Measurements from ENCODE around the gene TFB2M. TPM values are rescaled to one million over a fixed set of nuclear protein-coding genes. Genes with fewer than 3 reads are reported as not detected.

Gene TFB2M
- total and polyA plus RNA-seq, 2 donors (not counting 1 experiment from before 2014, with no cell fraction given): 8.8 to 11.6 TPM

- CTCF ChIA-PET: interaction anchor here (0.9 to 1.1 kb wide), 2 partner anchors 11 to 180 kb away, joined by 3 read pairs; no protein-coding TSS in a partner anchor
- POLR2A ChIA-PET: no interaction called here
These were observed 57.0 kb downstream of the TFB2M start for GRCh38 chr1:246508897-246509688.

More at GRCh38 chr1:246508897-246509688, 57.0 kb downstream of the TFB2M start:
- Mint-ChIP-seq H3K9me3 (ENCODE audit: insufficient read depth) (no peaks in the 10 kb centered on the region), H3K27ac (no peak overlapping the region), H3K4me1 (peaks cover 20% of the 10 kb centered on the region), H3K27me3 (no peaks in the 10 kb centered on the region), H3K4me3 (no peak overlapping the region)
- Histone ChIP-seq H4K20me1 (ENCODE audit: control insufficient read depth, insufficient read depth, low read length, poor library complexity, severe bottlenecking) (no peaks in the 10 kb centered on the region), H3K36me3 (replicated peaks in 1 of 2; ENCODE audit: control extremely low read depth in 1 of 2, control insufficient read depth in 1 of 2, extremely low read depth in 1 of 2, insufficient read depth in 2 of 2, low read length in 1 of 2) (no peaks in the 10 kb centered on the region), H3K27ac (ENCODE audit: low read length in 2 of 2) (no peak overlapping the region), H2AFZ (ENCODE audit: insufficient read depth, low read depth, low read length, poor library complexity, severe bottlenecking) (no peak overlapping the region), H3K9me3 (ENCODE audit: control extremely low read depth in 1 of 3, control insufficient read depth in 2 of 3, insufficient read depth in 1 of 3, low read length in 2 of 3) (peaks cover 0 to 11% (median 0%) of the 10 kb centered on the region in 3 donors), H3K27me3 (replicated peaks in 1 of 4; ENCODE audit: control extremely low read depth in 1 of 4, control insufficient read depth in 3 of 4, insufficient read depth in 4 of 4, low read length in 3 of 4) (no peaks in the 10 kb centered on the region), H3K4me2 (replicated peaks; ENCODE audit: low read depth, low read length, poor library complexity, severe bottlenecking) (no peak overlapping the region), H3K4me3 (ENCODE audit: control extremely low read depth in 1 of 5, extremely low read depth in 1 of 5, insufficient read depth in 1 of 5, low read depth in 2 of 5, low read length in 4 of 5) (no peak overlapping the region), H3K9ac (ENCODE audit: low read length) (no peak overlapping the region), H3K79me2 (ENCODE audit: control insufficient read depth, insufficient read depth, low read length) (peaks cover 7% of the 10 kb centered on the region), H3K4me1 (ENCODE audit: control insufficient read depth in 2 of 2, insufficient read depth in 2 of 2, low read length in 2 of 2) (peaks cover 10 to 14% of the 10 kb centered on the region in 2 donors)
- no peak for ATAC-seq (ENCODE audit: low read depth)
- DNase-seq: no peak
- intact Hi-C loops (cut with micrococcal nuclease): loop anchor here (10.0 kb wide), 1 partner anchor 886 kb away; no protein-coding TSS in a partner anchor
- WGBS (ENCODE audit: insufficient coverage): 95% methylated on average over 26 of the region's 26 CpGs
- TF ChIP-seq CTCF (IDR thresholded peaks at IDR 0.05): no peak
- TF ChIP-seq EZH2 (IDR thresholded peaks at IDR 0.05; ENCODE audit: borderline replicate concordance, insufficient read depth, low read depth, low read length, poor library complexity, severe bottlenecking): no peak

All from B cell (primary cell).